ENCODE data around the gene CHD6.

DNA sequence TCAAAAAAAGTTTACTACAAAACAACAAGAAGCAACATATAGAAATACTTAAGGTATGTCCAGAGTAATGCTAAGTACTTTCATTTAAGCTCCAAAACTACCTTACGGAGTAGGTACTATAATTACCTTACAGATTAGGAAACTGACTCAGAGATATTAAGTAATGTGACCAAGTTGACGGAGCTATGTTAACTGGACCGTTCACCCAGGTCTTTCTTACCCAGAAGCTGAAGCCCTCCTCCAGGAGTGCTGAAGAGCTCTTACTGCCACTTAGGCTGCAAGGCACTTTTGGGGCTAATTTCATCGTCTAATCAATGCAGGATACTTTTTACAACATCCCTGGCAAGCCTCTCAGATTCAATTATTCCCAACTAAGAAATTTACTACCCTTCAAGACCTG, 123.7 kb downstream of the CHD6 start:
- TF ChIP-seq POLR2A (IDR thresholded peaks at IDR 0.05; ENCODE audit: low read depth) (no peak), CTCF (IDR thresholded peaks at IDR 0.05) (no peak), POLR2AphosphoS5 (IDR thresholded peaks at IDR 0.05) (no peak), EP300 (IDR thresholded peaks at IDR 0.05) (no peak)

Data from esophagus muscularis mucosa (tissue), 4 donors.